B cell (primary cell): Measurements from ENCODE around the gene HCK. TPM values are rescaled to one million over a fixed set of nuclear protein-coding genes. Genes with fewer than 3 reads are reported as not detected.
"Not testable (repeated sequence)": the region's sequence is repeated elsewhere in the genome, so short reads cannot be mapped to it uniquely, and the experiment has no call there.

Experiments
- ATAC-seq: fragments of 200-7000 bp; cut with Tn5 transposase; one replicate; pipeline ENCODE4 v1.10.0; 2021; ENCODE audit warnings: low read depth, mild to moderate bottlenecking, moderate number of reproducible peaks, moderate library complexity
- CTCF ChIA-PET: fragments of 350-600 bp; sonication (Branson Sonifier 250); formaldehyde crosslinking; loops from one replicate; lab custom pipeline; 2021; ENCODE audit warnings: antibody characterized with exemption, inconsistent platforms; lab: Charles Lee
- POLR2A ChIA-PET: fragments of 350-600 bp; sonication (Branson Sonifier 250); formaldehyde crosslinking; loops from one replicate; lab custom pipeline; 2021; ENCODE audit warnings: antibody characterized with exemption; lab: Charles Lee
- DNase-seq: peaks from one replicate; pipeline ENCODE4 v3.0.0; 2013
- H2AFZ ChIP-seq: 2 replicates; pipeline ENCODE4 v1.6.1; 2012; ENCODE audit warnings: mild to moderate bottlenecking, low read depth, low read length; ENCODE audit not compliant: insufficient read depth, poor library complexity, severe bottlenecking
- H3K27ac ChIP-seq, 2 donors: 1 replicate in 1 of 2; 2 replicates in 1 of 2; pipeline ENCODE4 v1.5.1; 2012 to 2013; ENCODE audit warnings: low read length in 2 of 2, mild to moderate bottlenecking in 2 of 2, moderate library complexity in 1 of 2
- H3K27me3 ChIP-seq, 4 experiments: fragments of 200-600 bp in 1 of 4; sonication (generic) in 1 of 4; replicated peaks in 1 of 4; 1 replicate in 2 of 4; 2 replicates in 2 of 4; pipeline versions ENCODE4 v1.6.1 to v1.7.0; 2013 to 2016; ENCODE audit warnings: low read length in 3 of 4, mild to moderate bottlenecking in 2 of 4, mixed read lengths in 1 of 4, moderate library complexity in 1 of 4; ENCODE audit not compliant: insufficient read depth in 4 of 4, control insufficient read depth in 3 of 4; ENCODE audit errors: control extremely low read depth in 1 of 4
- H3K36me3 ChIP-seq, 2 experiments: replicated peaks in 1 of 2; 1 replicate in 1 of 2; 2 replicates in 1 of 2; pipeline versions ENCODE4 v1.6.1 to v1.7.1; 2013; ENCODE audit warnings: low read length in 1 of 2; ENCODE audit not compliant: insufficient read depth in 2 of 2, control insufficient read depth in 1 of 2; ENCODE audit errors: control extremely low read depth in 1 of 2, extremely low read depth in 1 of 2
- H3K4me1 ChIP-seq, 2 donors: fragments of 200-600 bp in 1 of 2; sonication (generic) in 1 of 2; 1 replicate in 1 of 2; 2 replicates in 1 of 2; pipeline versions ENCODE4 v1.5.1 to v1.6.1; 2013 to 2017; ENCODE audit warnings: low read length in 2 of 2; ENCODE audit not compliant: control insufficient read depth in 2 of 2, insufficient read depth in 2 of 2
- H3K4me2 ChIP-seq: replicated peaks from 2 replicates; pipeline ENCODE3; 2012; ENCODE audit warnings: mild to moderate bottlenecking, low read depth, low read length; ENCODE audit not compliant: poor library complexity, severe bottlenecking
- H3K4me3 ChIP-seq, 5 experiments: fragments of 200-600 bp in 1 of 5; sonication (generic) in 1 of 5; 1 replicate in 3 of 5; 2 replicates in 2 of 5; pipeline versions ENCODE4 v1.5.1 to v1.7.0; 2011 to 2016; ENCODE audit warnings: low read length in 4 of 5, mild to moderate bottlenecking in 4 of 5, low read depth in 2 of 5, control low read depth in 1 of 5, moderate library complexity in 1 of 5; ENCODE audit not compliant: insufficient read depth in 1 of 5; ENCODE audit errors: control extremely low read depth in 1 of 5, extremely low read depth in 1 of 5
- H3K79me2 ChIP-seq: fragments of 200-600 bp; sonication (generic); one replicate; pipeline ENCODE4 v1.6.0; 2016; ENCODE audit warnings: low read length; ENCODE audit not compliant: control insufficient read depth, insufficient read depth
- H3K9ac ChIP-seq: fragments of 200-600 bp; sonication (generic); 2 replicates; pipeline ENCODE4 v1.6.1; 2017; ENCODE audit warnings: mild to moderate bottlenecking, low read length, moderate library complexity
- H3K9me3 ChIP-seq, 3 donors: one replicate each; pipeline versions ENCODE4 v1.6.1 to v1.7.1; 2013; ENCODE audit warnings: low read length in 2 of 3; ENCODE audit not compliant: control insufficient read depth in 2 of 3, insufficient read depth in 1 of 3; ENCODE audit errors: control extremely low read depth in 1 of 3
- H4K20me1 ChIP-seq: 2 replicates; pipeline ENCODE4 v1.6.0; 2012; ENCODE audit warnings: mild to moderate bottlenecking, low read length; ENCODE audit not compliant: insufficient read depth, control insufficient read depth, poor library complexity, severe bottlenecking
- H3K27ac Mint-ChIP-seq: one replicate; pipeline ENCODE4 v1.8.0; 2021; ENCODE audit warnings: mixed read lengths
- H3K27me3 Mint-ChIP-seq: one replicate; pipeline ENCODE4 v1.8.0; 2021; ENCODE audit warnings: mixed read lengths
- H3K4me1 Mint-ChIP-seq: one replicate; pipeline ENCODE4 v1.8.0; 2021; ENCODE audit warnings: mixed read lengths
- H3K4me3 Mint-ChIP-seq: one replicate; pipeline ENCODE4 v1.8.0; 2021; ENCODE audit warnings: mixed read lengths
- H3K9me3 Mint-ChIP-seq: one replicate; pipeline ENCODE4 v1.8.0; 2022; ENCODE audit warnings: mixed read lengths; ENCODE audit not compliant: insufficient read depth
- CTCF ChIP-seq: fragments of 200-600 bp; IDR thresholded peaks from one replicate; pipeline ENCODE4 v1.8.0; 2022; ENCODE audit warnings: antibody characterized with exemption, mild to moderate bottlenecking
- EZH2 ChIP-seq: IDR thresholded peaks from 2 replicates; pipeline ENCODE4 v1.6.1; 2012; ENCODE audit warnings: borderline replicate concordance, low read depth, mild to moderate bottlenecking, moderate library complexity, low read length; ENCODE audit not compliant: insufficient read depth, poor library complexity, severe bottlenecking
- WGBS: methylation state at CpG from one replicate; pipeline ENCODE4 v1.1.5; 2013; ENCODE audit warnings: missing lambda C conversion rate; ENCODE audit not compliant: insufficient coverage; 5-methylcytosine and 5-hydroxymethylcytosine counted together
- intact Hi-C: fragments of 100-400 bp; cut with micrococcal nuclease; formaldehyde crosslinking; loops from one replicate; pipeline ENCODE4 v1.10.0; 2022
- polyA plus RNA-seq: library from polyadenylated mRNA; depleted of rRNA; stranded (reverse); fragments of >200 nt; gene quantifications from 2 replicates; pipeline ENCODE4 v1.2.3, GENCODE V29; 2012
- total RNA-seq, 2 donors: library from RNA; stranded (reverse); fragments of 120-200 nt in 1 of 2; gene quantifications; 1 replicate in 1 of 2; 2 replicates in 1 of 2; pipeline versions ENCODE4 v1.2.3 to v1.2.4, GENCODE V29; 2013 to 2022

The HCK gene
- total and polyA plus RNA-seq, 2 donors (not counting 1 experiment from before 2014, with no cell fraction given), result 33.3 to 48.6 TPM

DNA sequence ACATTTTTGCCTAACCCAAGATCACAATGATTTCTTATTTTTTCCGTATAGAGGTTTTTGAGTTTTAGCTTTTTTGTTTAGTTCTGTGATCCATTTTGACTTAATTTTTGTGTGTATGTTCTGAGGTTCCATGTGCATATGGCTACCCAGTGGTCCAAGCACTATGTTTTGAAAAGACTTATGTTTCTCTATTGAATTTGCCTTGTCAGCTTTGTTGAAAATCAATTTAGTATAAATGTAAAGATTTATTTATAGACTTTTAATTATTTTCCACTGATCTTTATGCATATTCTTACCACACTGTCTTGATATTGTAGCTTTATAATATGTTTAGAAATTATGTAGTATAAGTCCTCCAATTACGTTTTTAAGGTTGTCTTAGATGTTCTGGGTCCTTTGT is 67.7 kb downstream of the HCK start:
- POLR2A ChIA-PET, result no interaction called here
- Histone ChIP-seq H3K9me3 (no peaks in the 10 kb centered on the region), H3K79me2 (peaks cover 64% of the 10 kb centered on the region), H3K4me2 (no peak overlapping the region), H3K36me3 (peaks cover 0 to 2% of the 10 kb centered on the region in 2 experiments), H3K27me3 (no peaks in the 10 kb centered on the region), H3K9ac (no peak overlapping the region), H3K27ac (no peak overlapping the region), H3K4me1 (peaks cover 4 to 7% of the 10 kb centered on the region in 2 donors), H3K4me3 (no peak overlapping the region), H2AFZ (no peak overlapping the region), H4K20me1 (peaks cover 62% of the 10 kb centered on the region)
- DNase-seq (no peak), ATAC-seq (no peak)
- Mint-ChIP-seq H3K27me3 (no peaks in the 10 kb centered on the region), H3K4me1 (peaks cover 26% of the 10 kb centered on the region), H3K27ac (no peak overlapping the region), H3K4me3 (no peak overlapping the region), H3K9me3 (no peaks in the 10 kb centered on the region)
- TF ChIP-seq CTCF (no peak), EZH2 (no peak)
- WGBS, result no CpG with 5 or more reads among the region's 2 CpGs
- CTCF ChIA-PET, result interaction anchor here (0.7 kb wide), 1 partner anchor 19 kb away, joined by 3 read pairs; no protein-coding TSS in a partner anchor
- intact Hi-C loops, result no loop called here

DNA sequence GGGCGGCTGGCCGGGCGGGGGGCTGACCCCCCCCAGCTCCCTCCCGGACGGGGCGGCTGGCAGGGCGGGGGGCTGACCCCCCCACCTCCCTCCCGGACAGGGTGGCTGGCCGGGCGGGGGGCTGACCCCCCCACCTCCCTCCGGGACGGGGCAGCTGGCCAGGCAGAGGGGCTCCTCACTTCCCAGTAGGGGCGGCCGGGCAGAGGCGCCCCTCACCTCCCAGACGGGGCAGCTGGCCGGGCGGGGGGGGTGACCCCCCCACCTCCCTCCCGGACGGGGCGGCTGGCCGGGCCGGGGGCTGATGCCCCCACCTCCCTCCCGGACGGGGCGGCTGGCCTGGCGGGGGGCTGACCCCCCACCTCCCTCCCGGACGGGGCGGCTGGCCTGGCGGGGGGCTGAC is 69.9 kb downstream of the HCK start:
- H3K9me3 ChIP-seq, H3K4me3 Mint-ChIP-seq, H3K4me1 ChIP-seq, H3K36me3 ChIP-seq, ATAC-seq, H3K27ac ChIP-seq, H3K4me3 ChIP-seq, H3K27me3 Mint-ChIP-seq, H3K27ac Mint-ChIP-seq, H2AFZ ChIP-seq, POLR2A ChIA-PET, CTCF ChIA-PET, intact Hi-C loops, H3K9me3 Mint-ChIP-seq, H3K27me3 ChIP-seq, H3K9ac ChIP-seq, DNase-seq, H3K4me2 ChIP-seq: not testable (repeated sequence)
- Histone ChIP-seq H4K20me1 (peaks cover 62% of the 10 kb centered on the region), H3K79me2 (peaks cover 62% of the 10 kb centered on the region)
- H3K4me1 Mint-ChIP-seq, result peaks cover 25% of the 10 kb centered on the region
- WGBS, result no CpG with 5 or more reads among the region's 31 CpGs
